SK-N-SH treated with all-trans-retinoic acid at 6 μM for 48 hours (cell line): ENCODE measurements around the gene LARGE1.

Experiments used
- ATAC-seq: fragments of 200-7000 bp; cut with Tn5 transposase; 3 replicates; pipeline ENCODE4 v1.9.1; 2020; ENCODE audit warnings: mild to moderate bottlenecking, moderate library complexity
- ARNTL ChIP-seq: fragments of 450-650 bp; formaldehyde crosslinking; IDR thresholded peaks from 2 replicates; pipeline ENCODE4 v1.5.0; 2020; ENCODE audit warnings: low read depth, mild to moderate bottlenecking, moderate library complexity, borderline replicate concordance
- BACH2 ChIP-seq: fragments of 250-450 bp; sonication (Bioruptor Pico); IDR thresholded peaks from 2 replicates; pipeline ENCODE4 v1.9.0; 2021; ENCODE audit warnings: mild to moderate bottlenecking, borderline replicate concordance
- CSDC2 ChIP-seq: fragments of 250-450 bp; sonication (Bioruptor Pico); IDR thresholded peaks from 2 replicates; pipeline ENCODE4 v1.5.0; 2020; ENCODE audit warnings: mild to moderate bottlenecking, moderate library complexity
- ESRRG ChIP-seq: fragments of 250-450 bp; sonication (Bioruptor Pico); IDR thresholded peaks from 2 replicates; pipeline ENCODE4 v1.6.1; 2021; ENCODE audit warnings: mild to moderate bottlenecking
- GLIS3 ChIP-seq: fragments of 250-450 bp; sonication (Bioruptor Pico); IDR thresholded peaks from 2 replicates; pipeline ENCODE4 v1.5.0; 2020; ENCODE audit warnings: mild to moderate bottlenecking, moderate library complexity
- ISL1 ChIP-seq: fragments of 250-450 bp; sonication (Bioruptor Pico); IDR thresholded peaks from 2 replicates; pipeline ENCODE4 v2.1.2; 2022; ENCODE audit warnings: mild to moderate bottlenecking, moderate library complexity
- OSR1 ChIP-seq: fragments of 250-450 bp; sonication (Bioruptor Pico); IDR thresholded peaks from 2 replicates; pipeline ENCODE4 v1.8.0; 2022; ENCODE audit warnings: moderate library complexity, mild to moderate bottlenecking, inconsistent platforms
- PPARA ChIP-seq: fragments of 250-450 bp; sonication (Bioruptor Pico); IDR thresholded peaks from 2 replicates; pipeline ENCODE4 v1.5.0; 2020; ENCODE audit warnings: mild to moderate bottlenecking, borderline replicate concordance
- RARB ChIP-seq: fragments of 250-450 bp; sonication (Bioruptor Pico); IDR thresholded peaks from 2 replicates; pipeline ENCODE4 v1.8.0; 2021; ENCODE audit warnings: mild to moderate bottlenecking, moderate library complexity
- SNAI2 ChIP-seq: fragments of 250-450 bp; sonication (Bioruptor Pico); IDR thresholded peaks from 2 replicates; pipeline ENCODE4 v1.5.0; 2020; ENCODE audit warnings: mild to moderate bottlenecking, moderate library complexity
- TCF4 ChIP-seq: fragments of 250-450 bp; sonication (Bioruptor Pico); IDR thresholded peaks from 2 replicates; pipeline ENCODE4 v1.8.0; 2021; ENCODE audit warnings: mild to moderate bottlenecking, moderate library complexity, borderline replicate concordance
- TOX ChIP-seq: fragments of 250-450 bp; sonication (Bioruptor Pico); IDR thresholded peaks from 2 replicates; pipeline ENCODE4 v1.8.0; 2021; ENCODE audit warnings: mild to moderate bottlenecking, moderate library complexity, borderline replicate concordance
- ZC3H10 ChIP-seq: fragments of 250-450 bp; sonication (Bioruptor Pico); IDR thresholded peaks from 2 replicates; pipeline ENCODE4 v1.5.1; 2021; ENCODE audit warnings: mild to moderate bottlenecking, moderate library complexity
- ZFP3 ChIP-seq: fragments of 250-450 bp; sonication (Bioruptor Pico); IDR thresholded peaks from 2 replicates; pipeline ENCODE4 v1.5.0; 2020; ENCODE audit warnings: mild to moderate bottlenecking, moderate library complexity
- ZFP30 ChIP-seq: fragments of 450-650 bp; formaldehyde crosslinking; IDR thresholded peaks from 2 replicates; pipeline ENCODE4 v1.5.0; 2022; ENCODE audit warnings: mild to moderate bottlenecking, moderate library complexity
- ZNF565 ChIP-seq: fragments of 450-650 bp; formaldehyde crosslinking; conservative IDR thresholded peaks from 2 replicates; pipeline ENCODE4 v1.5.0; 2020; ENCODE audit warnings: low read depth, mild to moderate bottlenecking, moderate library complexity
- ZNF70 ChIP-seq: fragments of 450-650 bp; formaldehyde crosslinking; IDR thresholded peaks from 2 replicates; pipeline ENCODE4 v1.5.0; 2020; ENCODE audit warnings: mild to moderate bottlenecking, moderate library complexity
- TF ChIP-seq, protein P1 (sequence below): fragments of 250-450 bp; sonication (Bioruptor Pico); IDR thresholded peaks from 2 replicates; pipeline ENCODE4 v1.5.0; 2020; ENCODE audit warnings: mild to moderate bottlenecking, moderate library complexity
- TF ChIP-seq, protein P2 (sequence below): fragments of 250-450 bp; sonication (Bioruptor Pico); IDR thresholded peaks from 2 replicates; pipeline ENCODE4 v1.8.0; 2021; ENCODE audit warnings: low read depth, mild to moderate bottlenecking, moderate library complexity, borderline replicate concordance
- TF ChIP-seq, protein P3 (sequence below): fragments of 250-450 bp; sonication (Bioruptor Pico); IDR thresholded peaks from 2 replicates; pipeline ENCODE4 v1.5.1; 2020; ENCODE audit warnings: low read depth, mild to moderate bottlenecking, moderate library complexity
- TF ChIP-seq, protein P4 (sequence below): fragments of 250-450 bp; sonication (Bioruptor Pico); IDR thresholded peaks from 2 replicates; pipeline ENCODE4 v1.5.1; 2021; ENCODE audit warnings: mild to moderate bottlenecking, moderate library complexity
- TF ChIP-seq, protein P5 (sequence below): fragments of 250-450 bp; sonication (Bioruptor Pico); IDR thresholded peaks from 2 replicates; pipeline ENCODE4 v1.8.0; 2020; ENCODE audit warnings: mild to moderate bottlenecking, moderate library complexity, borderline replicate concordance

Gene LARGE1

DNA sequence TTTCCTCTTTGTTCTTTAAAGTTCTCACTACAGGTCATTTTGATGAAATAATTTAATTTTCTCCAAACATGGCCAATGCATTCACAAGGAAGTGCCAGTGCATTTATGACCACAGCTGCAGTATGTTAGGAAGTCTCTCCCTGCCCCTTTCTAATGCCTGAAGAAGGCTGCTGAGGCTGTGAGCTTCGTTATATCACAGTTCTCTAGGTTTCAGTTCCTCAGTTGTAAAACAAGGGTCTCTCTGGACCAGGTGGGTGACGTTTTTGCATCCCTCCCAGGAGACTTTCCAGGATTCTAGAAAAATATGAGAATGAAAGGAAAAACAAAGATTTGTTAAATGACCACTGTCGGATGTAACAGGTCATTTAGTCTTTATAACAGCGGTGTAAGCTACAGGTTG is 171.6 kb downstream of the LARGE1 start (continued):
- TF ChIP-seq, protein P1, sequence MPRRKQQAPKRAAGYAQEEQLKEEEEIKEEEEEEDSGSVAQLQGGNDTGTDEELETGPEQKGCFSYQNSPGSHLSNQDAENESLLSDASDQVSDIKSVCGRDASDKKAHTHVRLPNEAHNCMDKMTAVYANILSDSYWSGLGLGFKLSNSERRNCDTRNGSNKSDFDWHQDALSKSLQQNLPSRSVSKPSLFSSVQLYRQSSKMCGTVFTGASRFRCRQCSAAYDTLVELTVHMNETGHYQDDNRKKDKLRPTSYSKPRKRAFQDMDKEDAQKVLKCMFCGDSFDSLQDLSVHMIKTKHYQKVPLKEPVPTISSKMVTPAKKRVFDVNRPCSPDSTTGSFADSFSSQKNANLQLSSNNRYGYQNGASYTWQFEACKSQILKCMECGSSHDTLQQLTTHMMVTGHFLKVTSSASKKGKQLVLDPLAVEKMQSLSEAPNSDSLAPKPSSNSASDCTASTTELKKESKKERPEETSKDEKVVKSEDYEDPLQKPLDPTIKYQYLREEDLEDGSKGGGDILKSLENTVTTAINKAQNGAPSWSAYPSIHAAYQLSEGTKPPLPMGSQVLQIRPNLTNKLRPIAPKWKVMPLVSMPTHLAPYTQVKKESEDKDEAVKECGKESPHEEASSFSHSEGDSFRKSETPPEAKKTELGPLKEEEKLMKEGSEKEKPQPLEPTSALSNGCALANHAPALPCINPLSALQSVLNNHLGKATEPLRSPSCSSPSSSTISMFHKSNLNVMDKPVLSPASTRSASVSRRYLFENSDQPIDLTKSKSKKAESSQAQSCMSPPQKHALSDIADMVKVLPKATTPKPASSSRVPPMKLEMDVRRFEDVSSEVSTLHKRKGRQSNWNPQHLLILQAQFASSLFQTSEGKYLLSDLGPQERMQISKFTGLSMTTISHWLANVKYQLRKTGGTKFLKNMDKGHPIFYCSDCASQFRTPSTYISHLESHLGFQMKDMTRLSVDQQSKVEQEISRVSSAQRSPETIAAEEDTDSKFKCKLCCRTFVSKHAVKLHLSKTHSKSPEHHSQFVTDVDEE, result no peak
- no peak for TF ChIP-seq TOX
- TF ChIP-seq, protein P2, sequence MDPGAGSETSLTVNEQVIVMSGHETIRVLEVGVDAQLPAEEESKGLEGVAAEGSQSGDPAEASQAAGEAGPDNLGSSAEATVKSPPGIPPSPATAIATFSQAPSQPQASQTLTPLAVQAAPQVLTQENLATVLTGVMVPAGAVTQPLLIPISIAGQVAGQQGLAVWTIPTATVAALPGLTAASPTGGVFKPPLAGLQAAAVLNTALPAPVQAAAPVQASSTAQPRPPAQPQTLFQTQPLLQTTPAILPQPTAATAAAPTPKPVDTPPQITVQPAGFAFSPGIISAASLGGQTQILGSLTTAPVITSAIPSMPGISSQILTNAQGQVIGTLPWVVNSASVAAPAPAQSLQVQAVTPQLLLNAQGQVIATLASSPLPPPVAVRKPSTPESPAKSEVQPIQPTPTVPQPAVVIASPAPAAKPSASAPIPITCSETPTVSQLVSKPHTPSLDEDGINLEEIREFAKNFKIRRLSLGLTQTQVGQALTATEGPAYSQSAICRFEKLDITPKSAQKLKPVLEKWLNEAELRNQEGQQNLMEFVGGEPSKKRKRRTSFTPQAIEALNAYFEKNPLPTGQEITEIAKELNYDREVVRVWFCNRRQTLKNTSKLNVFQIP (CRISPR knock-in tag), result no peak
- TF ChIP-seq ESRRG, result no peak
- TF ChIP-seq ZNF565 (CRISPR knock-in tag), result no peak
- no peak for TF ChIP-seq BACH2 (CRISPR knock-in tag)
- TF ChIP-seq ZFP30, result no peak
- TF ChIP-seq SNAI2 (CRISPR knock-in tag), result no peak
- no peak for TF ChIP-seq ARNTL (CRISPR knock-in tag)
- no peak for TF ChIP-seq GLIS3

DNA sequence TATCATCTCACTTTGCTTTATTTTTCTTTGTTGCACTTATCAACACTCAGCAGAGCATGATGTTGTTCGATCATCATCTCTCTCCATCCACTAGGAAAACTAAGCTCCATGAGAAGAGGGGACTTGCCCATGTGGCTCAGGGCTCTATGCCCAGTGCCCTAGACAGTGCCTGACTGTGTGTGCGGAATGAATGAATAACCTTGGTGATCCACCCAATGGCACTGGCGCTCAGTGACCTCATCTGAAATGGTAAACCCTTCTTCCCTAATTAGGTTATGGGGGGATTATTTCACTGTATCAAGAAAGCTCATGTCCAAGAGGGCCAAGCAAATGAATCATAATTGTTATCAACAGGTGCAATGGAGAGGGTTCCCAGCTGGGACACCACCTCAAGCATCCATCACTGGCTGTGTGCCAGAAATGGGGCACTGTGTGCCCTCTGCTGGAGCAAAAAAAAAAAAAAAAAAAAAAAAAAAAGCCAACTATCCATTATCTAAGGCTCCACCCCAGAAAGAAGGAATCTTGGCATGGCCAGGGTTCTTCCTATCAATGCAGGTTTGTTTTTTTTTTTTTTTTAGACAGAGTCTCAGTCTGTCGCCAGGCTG is 172.6 kb downstream of the LARGE1 start:
- TF ChIP-seq ISL1 (no peak), BACH2 (CRISPR knock-in tag) (no peak), ZFP3 (CRISPR knock-in tag) (no peak), RARB (CRISPR knock-in tag) (no peak), TOX (no peak), ZC3H10 (no peak), GLIS3 (no peak), CSDC2 (CRISPR knock-in tag) (no peak), ZFP30 (no peak), ZNF565 (CRISPR knock-in tag) (no peak), ZNF70 (no peak), TCF4 (CRISPR knock-in tag) (no peak), OSR1 (CRISPR knock-in tag) (no peak)
- TF ChIP-seq, protein P3, sequence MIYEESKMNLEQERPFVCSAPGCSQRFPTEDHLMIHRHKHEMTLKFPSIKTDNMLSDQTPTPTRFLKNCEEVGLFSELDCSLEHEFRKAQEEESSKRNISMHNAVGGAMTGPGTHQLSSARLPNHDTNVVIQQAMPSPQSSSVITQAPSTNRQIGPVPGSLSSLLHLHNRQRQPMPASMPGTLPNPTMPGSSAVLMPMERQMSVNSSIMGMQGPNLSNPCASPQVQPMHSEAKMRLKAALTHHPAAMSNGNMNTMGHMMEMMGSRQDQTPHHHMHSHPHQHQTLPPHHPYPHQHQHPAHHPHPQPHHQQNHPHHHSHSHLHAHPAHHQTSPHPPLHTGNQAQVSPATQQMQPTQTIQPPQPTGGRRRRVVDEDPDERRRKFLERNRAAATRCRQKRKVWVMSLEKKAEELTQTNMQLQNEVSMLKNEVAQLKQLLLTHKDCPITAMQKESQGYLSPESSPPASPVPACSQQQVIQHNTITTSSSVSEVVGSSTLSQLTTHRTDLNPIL (CRISPR knock-in tag), result no peak
- TF ChIP-seq, protein P1, result no peak
- TF ChIP-seq, protein P4, sequence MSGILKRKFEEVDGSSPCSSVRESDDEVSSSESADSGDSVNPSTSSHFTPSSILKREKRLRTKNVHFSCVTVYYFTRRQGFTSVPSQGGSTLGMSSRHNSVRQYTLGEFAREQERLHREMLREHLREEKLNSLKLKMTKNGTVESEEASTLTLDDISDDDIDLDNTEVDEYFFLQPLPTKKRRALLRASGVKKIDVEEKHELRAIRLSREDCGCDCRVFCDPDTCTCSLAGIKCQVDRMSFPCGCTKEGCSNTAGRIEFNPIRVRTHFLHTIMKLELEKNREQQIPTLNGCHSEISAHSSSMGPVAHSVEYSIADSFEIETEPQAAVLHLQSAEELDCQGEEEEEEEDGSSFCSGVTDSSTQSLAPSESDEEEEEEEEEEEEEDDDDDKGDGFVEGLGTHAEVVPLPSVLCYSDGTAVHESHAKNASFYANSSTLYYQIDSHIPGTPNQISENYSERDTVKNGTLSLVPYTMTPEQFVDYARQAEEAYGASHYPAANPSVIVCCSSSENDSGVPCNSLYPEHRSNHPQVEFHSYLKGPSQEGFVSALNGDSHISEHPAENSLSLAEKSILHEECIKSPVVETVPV (CRISPR knock-in tag), result no peak
- ATAC-seq, result no peak

DNA sequence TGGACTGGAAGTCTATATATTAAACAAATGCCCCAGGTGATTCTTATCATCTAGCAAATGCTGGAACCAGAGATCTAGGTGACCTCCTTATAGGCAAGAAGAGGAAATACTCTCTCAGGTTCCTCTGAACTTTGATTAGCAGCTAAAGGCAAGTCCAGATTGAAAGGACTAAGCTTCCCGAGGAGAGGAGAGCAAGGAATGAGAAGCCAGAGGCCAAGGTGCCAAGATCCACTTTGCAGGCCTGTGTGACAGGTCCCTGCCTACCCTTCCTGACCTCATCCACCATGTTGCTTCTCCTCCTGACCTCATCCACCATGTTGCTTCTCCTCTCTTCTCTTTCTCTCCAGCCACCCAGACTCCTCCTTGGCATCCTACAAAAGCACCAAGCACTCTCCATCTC is 173.2 kb downstream of the LARGE1 start:
- TF ChIP-seq ZNF70, result no peak
- TF ChIP-seq ISL1, result no peak
- no peak for TF ChIP-seq OSR1 (CRISPR knock-in tag)
- no peak for TF ChIP-seq PPARA (CRISPR knock-in tag)
- no peak for TF ChIP-seq ARNTL (CRISPR knock-in tag)
- no peak for TF ChIP-seq BACH2 (CRISPR knock-in tag)
- no peak for TF ChIP-seq RARB (CRISPR knock-in tag)
- TF ChIP-seq, protein P5, sequence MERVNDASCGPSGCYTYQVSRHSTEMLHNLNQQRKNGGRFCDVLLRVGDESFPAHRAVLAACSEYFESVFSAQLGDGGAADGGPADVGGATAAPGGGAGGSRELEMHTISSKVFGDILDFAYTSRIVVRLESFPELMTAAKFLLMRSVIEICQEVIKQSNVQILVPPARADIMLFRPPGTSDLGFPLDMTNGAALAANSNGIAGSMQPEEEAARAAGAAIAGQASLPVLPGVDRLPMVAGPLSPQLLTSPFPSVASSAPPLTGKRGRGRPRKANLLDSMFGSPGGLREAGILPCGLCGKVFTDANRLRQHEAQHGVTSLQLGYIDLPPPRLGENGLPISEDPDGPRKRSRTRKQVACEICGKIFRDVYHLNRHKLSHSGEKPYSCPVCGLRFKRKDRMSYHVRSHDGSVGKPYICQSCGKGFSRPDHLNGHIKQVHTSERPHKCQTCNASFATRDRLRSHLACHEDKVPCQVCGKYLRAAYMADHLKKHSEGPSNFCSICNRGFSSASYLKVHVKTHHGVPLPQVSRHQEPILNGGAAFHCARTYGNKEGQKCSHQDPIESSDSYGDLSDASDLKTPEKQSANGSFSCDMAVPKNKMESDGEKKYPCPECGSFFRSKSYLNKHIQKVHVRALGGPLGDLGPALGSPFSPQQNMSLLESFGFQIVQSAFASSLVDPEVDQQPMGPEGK (CRISPR knock-in tag), result no peak
- TF ChIP-seq ZFP3 (CRISPR knock-in tag), result no peak
- ATAC-seq, result no peak
